ENCODE results near the gene C13orf46. TPM values are rescaled to one million over a fixed set of nuclear protein-coding genes. Genes with fewer than 3 reads are reported as not detected.

Gene C13orf46
- total RNA-seq, 2 donors from 2014 or later = 28.8 to 38.6 TPM

DNA sequence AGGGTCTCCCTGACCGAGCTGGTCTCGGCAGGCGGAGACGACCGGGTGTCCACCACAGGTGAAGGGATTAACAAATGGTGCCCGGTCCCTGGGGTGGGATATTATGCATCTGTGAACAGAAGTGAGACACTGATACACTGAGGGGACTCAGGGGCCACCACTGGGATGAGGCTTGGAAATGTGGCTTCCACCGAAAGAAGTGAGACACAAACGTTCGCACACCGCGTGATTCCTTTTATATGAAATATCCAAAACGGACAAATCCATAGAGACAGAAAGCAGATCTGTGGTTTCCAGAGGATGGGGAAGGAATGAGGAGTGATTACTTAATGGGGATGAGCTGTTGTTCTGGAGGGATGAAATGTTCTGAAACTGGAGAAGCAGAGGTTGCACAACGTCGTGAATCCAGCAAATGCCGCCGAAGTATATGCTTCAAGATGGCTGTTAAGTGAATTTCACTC, 47.5 kb downstream of the C13orf46 start:
- 72 to 74% methylated on average over 16 of the region's 16 CpGs for WGBS, 2 donors
- no peak overlapping the region for H3K4me3 ChIP-seq
- no peak for TF ChIP-seq POLR2A (IDR thresholded peaks at IDR 0.05)
- TF ChIP-seq, protein P1, sequence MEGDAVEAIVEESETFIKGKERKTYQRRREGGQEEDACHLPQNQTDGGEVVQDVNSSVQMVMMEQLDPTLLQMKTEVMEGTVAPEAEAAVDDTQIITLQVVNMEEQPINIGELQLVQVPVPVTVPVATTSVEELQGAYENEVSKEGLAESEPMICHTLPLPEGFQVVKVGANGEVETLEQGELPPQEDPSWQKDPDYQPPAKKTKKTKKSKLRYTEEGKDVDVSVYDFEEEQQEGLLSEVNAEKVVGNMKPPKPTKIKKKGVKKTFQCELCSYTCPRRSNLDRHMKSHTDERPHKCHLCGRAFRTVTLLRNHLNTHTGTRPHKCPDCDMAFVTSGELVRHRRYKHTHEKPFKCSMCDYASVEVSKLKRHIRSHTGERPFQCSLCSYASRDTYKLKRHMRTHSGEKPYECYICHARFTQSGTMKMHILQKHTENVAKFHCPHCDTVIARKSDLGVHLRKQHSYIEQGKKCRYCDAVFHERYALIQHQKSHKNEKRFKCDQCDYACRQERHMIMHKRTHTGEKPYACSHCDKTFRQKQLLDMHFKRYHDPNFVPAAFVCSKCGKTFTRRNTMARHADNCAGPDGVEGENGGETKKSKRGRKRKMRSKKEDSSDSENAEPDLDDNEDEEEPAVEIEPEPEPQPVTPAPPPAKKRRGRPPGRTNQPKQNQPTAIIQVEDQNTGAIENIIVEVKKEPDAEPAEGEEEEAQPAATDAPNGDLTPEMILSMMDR (IDR thresholded peaks at IDR 0.05) = no peak
- H3K9me3 ChIP-seq = no peaks in the 10 kb centered on the region
- ATAC-seq (peak; percentile 9), DNase-seq (peak in 1 of 4 donors; percentile 8)
- H3K36me3 ChIP-seq (replicated peaks in 1 of 2; ENCODE audit: insufficient read depth in 1 of 2, low read depth in 2 of 2) = no peaks in the 10 kb centered on the region
- intact Hi-C loops (cut with DNase I) = no loop called here
- no peaks in the 10 kb centered on the region for H3K27me3 ChIP-seq
- H3K4me1 ChIP-seq = peaks cover 8% of the 10 kb centered on the region
- H3K27ac ChIP-seq = peak overlapping the region in 1 of 4 donors; percentile 40

DNA sequence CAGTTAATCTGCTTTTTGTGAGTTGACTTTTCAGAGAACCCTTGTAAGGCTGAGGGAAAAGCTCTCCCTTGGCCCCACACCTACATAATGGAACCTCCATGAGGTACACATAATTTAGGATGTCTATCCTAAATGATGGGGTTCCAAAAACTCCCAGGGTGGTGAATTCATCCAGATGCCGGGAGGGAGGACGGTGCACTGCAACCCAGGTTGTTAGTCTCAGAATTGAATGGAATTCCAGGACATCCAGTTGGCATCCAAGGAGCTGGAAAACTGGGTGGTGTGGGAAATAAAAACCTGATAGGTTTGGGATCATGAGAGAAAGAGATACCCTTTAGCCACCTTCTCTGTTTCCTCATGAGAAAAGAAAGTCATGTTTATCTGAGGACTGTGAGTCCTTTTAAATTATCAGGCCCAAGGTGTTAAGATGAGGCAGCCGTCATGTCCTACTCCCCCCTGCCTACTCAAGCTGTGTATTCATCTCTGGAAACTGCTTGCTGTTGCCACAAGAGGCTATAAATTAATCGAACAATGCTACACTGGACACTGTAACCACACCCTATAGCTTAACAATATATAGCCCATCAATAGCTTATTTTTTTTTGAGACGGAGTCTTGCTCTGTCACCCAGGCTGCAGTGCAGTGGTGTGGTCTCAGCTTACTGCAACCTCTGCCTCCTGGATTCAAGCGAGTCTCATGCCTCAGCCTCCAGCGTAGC, 49.5 kb downstream of the C13orf46 start:
- no peak for TF ChIP-seq POLR2A (IDR thresholded peaks at IDR 0.05)
- TF ChIP-seq, protein P1 (IDR thresholded peaks at IDR 0.05) = no peak
- intact Hi-C loops (cut with DNase I) = no loop called here
- ATAC-seq = no peak
- no peak overlapping the region for H3K27ac ChIP-seq
- H3K4me3 ChIP-seq = no peak overlapping the region
- 81 to 84% methylated on average over 7 of the region's 7 CpGs for WGBS, 2 donors
- peaks cover 8% of the 10 kb centered on the region for H3K4me1 ChIP-seq
- no peaks in the 10 kb centered on the region for H3K27me3 ChIP-seq
- no peaks in the 10 kb centered on the region for H3K36me3 ChIP-seq (replicated peaks in 1 of 2; ENCODE audit: insufficient read depth in 1 of 2, low read depth in 2 of 2)
- DNase-seq = no peak
- no peaks in the 10 kb centered on the region for H3K9me3 ChIP-seq

DNA sequence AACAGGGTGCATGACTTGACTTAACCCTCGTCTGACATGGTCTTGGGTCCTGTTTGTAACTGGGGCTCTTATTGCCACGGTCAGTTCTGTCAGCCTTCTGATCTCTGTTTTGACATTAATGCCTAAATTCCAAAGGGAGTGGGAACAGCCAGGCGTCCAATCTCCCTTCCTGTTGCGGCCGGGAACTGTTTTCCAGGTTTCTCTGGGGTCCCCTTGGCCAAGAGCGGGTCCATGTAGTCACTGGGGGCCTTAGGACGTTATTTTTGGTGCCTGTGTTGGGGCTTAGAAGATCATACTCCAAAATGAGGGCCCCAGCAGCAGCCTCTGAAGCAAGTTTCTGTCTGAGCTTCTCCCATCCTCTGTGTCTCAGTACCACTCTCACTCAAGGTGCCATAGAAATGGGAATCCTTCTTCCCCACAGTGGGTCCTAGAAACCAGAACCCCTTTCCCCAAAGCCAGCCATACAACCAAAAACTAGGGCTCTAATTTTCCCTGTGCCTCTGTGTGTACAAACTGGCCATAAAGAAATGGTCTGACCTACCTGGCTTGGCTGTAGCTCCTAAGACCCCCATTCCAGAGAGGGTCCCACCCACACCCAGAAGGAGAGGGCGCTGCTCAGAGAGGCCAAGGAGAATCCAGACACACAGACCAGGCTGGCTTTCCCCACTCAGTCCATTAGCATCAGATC, 50.4 kb downstream of the C13orf46 start:
- ATAC-seq = no peak
- no peaks in the 10 kb centered on the region for H3K4me1 ChIP-seq
- TF ChIP-seq, protein P1 (IDR thresholded peaks at IDR 0.05) = no peak
- no peak for TF ChIP-seq POLR2A (IDR thresholded peaks at IDR 0.05)
- H3K36me3 ChIP-seq (replicated peaks in 1 of 2; ENCODE audit: insufficient read depth in 1 of 2, low read depth in 2 of 2) = no peaks in the 10 kb centered on the region
- no peaks in the 10 kb centered on the region for H3K9me3 ChIP-seq
- DNase-seq = no peak
- no peak overlapping the region for H3K27ac ChIP-seq
- no peaks in the 10 kb centered on the region for H3K27me3 ChIP-seq
- intact Hi-C loops (cut with DNase I) = no loop called here
- 68 to 71% methylated on average over 8 of the region's 8 CpGs for WGBS, 2 donors
- no peak overlapping the region for H3K4me3 ChIP-seq

DNA sequence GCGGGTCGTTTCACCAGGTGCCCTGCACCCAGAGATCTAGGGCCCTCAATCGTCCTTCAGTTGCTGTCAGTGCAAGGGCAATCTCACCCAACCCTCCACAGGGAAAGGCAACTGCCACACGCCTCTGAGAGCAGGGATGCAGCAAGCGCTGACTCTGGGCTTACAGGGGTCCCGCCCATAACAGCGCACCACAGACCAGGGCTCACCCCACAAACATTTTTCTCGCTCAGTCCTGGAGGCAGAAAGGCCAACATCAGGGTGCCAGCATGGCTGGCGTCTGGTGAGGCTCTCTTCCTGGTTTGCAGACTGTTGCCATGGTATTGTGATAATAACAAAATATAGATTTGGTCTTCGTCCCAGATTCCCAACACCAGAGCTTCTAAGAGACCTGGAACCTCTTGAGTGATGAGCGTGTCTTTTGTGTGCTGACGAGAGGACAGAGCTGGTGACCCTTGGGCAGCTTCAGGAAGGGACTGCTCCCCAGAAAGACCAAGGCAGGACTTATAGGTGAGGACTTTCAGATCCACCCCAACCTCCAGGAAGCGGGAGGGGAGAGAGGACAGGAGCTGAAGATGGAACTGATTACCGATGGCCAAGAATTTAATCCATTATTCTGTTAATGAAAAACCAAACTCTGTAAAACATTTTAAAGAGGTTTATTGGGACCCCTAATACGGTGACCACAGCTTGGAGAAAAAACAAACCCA, 51.3 kb downstream of the C13orf46 start:
- no peaks in the 10 kb centered on the region for H3K27me3 ChIP-seq
- H3K36me3 ChIP-seq (replicated peaks in 1 of 2; ENCODE audit: insufficient read depth in 1 of 2, low read depth in 2 of 2) = no peaks in the 10 kb centered on the region
- intact Hi-C loops (cut with DNase I) = no loop called here
- H3K27ac ChIP-seq = no peak overlapping the region
- 68 to 79% methylated on average over 14 to 15 of the region's 15 CpGs for WGBS, 2 donors
- ATAC-seq (no peak), DNase-seq (peak in 1 of 4 donors; percentile 7)
- TF ChIP-seq, protein P1 (IDR thresholded peaks at IDR 0.05) = no peak
- no peak for TF ChIP-seq POLR2A (IDR thresholded peaks at IDR 0.05)
- H3K4me3 ChIP-seq = no peak overlapping the region
- no peaks in the 10 kb centered on the region for H3K4me1 ChIP-seq
- no peaks in the 10 kb centered on the region for H3K9me3 ChIP-seq

Data from body of pancreas (tissue), 4 donors.